ENCODE data around the gene OAT. TPM values are rescaled to one million over a fixed set of nuclear protein-coding genes. Genes with fewer than 3 reads are reported as not detected.
A peak's percentile ranks its signal among the peaks of the same experiment; 100 is the strongest.

OAT gene
- total RNA-seq, 1 experiment from 2014 or later = 241 TPM

DNA sequence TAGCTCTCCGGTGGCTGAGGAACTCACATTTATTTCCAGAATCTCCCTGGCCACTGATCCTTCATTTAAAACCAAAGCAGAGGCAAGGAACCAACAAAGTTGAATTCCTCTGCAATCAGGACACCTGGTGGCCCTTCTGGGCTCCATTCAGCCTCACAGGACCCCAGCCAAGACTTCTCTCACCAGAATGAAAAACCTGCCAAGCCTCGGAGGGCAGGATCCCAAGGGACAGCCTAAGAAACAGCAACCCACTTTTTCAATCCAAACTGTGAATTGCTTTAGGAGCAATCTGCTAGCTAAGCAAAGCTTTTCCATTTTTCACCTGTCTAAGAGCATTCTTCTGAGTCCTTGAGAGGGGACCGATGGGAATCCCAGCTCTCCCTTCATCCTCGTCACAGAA, 34.6 kb downstream of the OAT start:
- Histone ChIP-seq H3K4me3 (ENCODE audit: insufficient read depth, low read depth, low read length) (no peak overlapping the region), H3K27me3 (ENCODE audit: control insufficient read depth, insufficient read depth, low read length) (peaks cover 5% of the 10 kb centered on the region), H3K36me3 (replicated peaks; ENCODE audit: control insufficient read depth, insufficient read depth, low read length) (no peaks in the 10 kb centered on the region)
- peak; percentile 52 for DNase-seq

DNA sequence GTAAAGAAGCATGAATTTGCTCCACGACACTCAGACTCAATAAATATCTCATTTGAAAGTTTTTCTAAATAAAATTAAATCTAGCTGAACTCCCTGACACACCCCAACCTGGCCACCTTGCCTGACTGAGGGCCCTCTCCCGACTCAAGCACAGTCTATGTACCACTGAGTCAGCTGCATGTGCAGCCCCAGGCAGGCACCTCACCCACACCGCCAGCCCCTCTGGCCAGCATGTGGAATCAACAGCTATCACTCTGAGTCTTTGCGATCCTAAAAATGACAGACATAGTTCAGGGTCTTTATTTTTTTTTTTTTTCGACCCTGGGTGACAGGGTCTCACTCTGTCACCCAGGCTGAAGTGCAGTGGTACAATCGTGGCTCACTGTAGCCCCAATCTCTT, 35.2 kb downstream of the OAT start:
- H3K27me3 ChIP-seq (ENCODE audit: control insufficient read depth, insufficient read depth, low read length) = peaks cover 1% of the 10 kb centered on the region; the same call in 1 of the 2 replicates
- no peaks in the 10 kb centered on the region for H3K36me3 ChIP-seq (replicated peaks; ENCODE audit: control insufficient read depth, insufficient read depth, low read length)
- H3K4me3 ChIP-seq (ENCODE audit: insufficient read depth, low read depth, low read length) = no peak overlapping the region
- DNase-seq = peak; percentile 18

DNA sequence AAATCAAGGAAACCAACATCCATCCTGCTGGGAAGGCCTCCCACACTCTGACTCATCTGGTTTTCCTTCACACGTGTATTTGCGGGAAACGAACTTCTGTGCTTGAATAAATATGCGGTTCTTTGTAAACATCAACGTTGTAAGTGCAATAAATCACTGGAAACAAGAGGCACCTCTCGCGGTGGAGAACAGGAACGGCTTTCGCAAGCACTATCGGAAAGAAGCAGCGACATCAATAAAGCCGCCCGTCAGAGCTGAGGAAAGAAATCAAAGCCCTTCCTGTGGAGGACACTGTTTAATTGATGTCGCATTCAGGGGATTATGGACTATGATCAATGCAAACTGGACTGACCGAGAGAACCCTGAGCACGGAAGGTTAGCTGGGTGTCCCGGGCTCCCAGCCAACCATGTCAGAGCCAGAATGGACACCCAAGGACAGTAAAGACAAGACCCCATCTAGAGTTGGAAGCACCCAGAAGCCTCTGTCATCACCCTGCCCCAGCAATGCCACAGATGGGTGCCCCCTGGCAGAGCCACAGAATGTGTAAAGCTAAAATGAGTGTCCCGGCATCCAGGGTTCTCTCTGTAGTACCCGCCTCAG, 37.6 kb downstream of the OAT start:
- H3K4me3 ChIP-seq (ENCODE audit: insufficient read depth, low read depth, low read length) = no peak overlapping the region
- no peaks in the 10 kb centered on the region for H3K27me3 ChIP-seq (ENCODE audit: control insufficient read depth, insufficient read depth, low read length)
- DNase-seq = peak; percentile 8
- H3K36me3 ChIP-seq (replicated peaks; ENCODE audit: control insufficient read depth, insufficient read depth, low read length) = no peaks in the 10 kb centered on the region

DNA sequence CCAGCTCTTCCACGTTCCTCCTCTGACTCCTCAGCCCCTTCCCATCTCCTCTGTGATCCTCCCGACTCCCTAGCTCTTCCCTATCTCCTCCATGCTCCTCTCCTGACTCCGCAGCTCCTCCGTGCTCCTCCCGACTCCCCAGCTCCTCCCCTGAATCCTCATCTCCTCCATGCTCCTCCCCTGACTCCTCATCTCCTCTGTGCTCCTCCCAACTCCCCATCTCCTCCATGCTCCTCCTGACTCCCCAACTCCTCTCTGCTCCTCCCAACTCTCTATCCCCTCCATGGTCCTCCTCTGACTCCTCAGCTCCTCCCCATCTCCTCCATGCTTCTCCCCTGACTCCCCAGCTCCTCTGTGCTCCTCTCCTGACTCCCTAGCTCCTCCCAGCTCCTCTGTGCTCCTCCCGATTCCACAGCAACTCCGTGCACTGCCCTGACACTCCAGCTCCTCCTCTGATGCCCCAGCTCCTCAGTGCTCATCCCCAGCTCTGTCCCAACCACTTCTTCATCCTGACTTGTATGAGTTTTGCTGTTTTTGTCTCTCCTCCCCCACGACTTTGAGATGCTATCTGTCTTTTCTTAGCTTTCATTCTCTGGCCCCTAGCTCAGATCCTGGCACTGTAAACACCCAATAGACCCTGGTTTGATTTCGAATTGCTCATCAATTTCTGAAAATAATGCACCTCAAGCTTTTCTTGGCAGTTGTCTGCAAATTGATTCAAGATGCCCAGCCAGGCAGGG, 38.3 kb downstream of the OAT start:
- Histone ChIP-seq H3K4me3 (ENCODE audit: insufficient read depth, low read depth, low read length) (no peak overlapping the region), H3K36me3 (replicated peaks; ENCODE audit: control insufficient read depth, insufficient read depth, low read length) (no peaks in the 10 kb centered on the region), H3K27me3 (ENCODE audit: control insufficient read depth, insufficient read depth, low read length) (no peaks in the 10 kb centered on the region)
- DNase-seq = peak; percentile 11

DNA sequence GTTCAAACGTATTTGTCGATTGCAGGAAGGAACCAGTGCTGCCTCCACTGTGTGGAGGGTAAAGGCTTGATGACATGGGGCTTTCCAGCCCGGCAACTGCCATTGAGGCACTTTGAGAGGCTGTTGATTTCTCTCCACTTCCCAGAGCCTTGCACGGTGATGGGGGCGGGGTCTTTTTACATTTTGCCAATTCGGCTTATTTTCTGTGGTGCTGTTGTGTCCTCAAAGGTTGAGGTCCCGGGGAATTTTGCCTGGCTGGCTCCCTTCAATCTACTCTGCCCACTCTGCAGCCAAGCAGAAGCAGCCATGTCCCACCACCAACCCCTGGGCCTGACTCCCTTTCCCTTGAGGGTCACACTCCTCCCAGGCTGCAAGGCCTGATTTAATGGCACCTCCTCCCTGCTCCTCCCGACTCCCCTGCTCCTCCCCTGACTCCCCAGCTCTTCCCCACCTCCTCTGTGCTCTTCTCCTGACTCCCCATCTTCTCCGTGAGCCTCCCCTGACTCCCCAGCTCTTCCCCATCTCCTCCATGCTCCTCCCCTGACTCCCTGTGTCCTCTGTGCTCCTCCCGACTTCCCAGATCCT, 39.0 kb downstream of the OAT start:
- peak; percentile 37 for DNase-seq
- Histone ChIP-seq H3K4me3 (ENCODE audit: insufficient read depth, low read depth, low read length) (no peak overlapping the region), H3K36me3 (replicated peaks; ENCODE audit: control insufficient read depth, insufficient read depth, low read length) (no peaks in the 10 kb centered on the region), H3K27me3 (ENCODE audit: control insufficient read depth, insufficient read depth, low read length) (no peaks in the 10 kb centered on the region; the same call in 1 of the 2 replicates)

DNA sequence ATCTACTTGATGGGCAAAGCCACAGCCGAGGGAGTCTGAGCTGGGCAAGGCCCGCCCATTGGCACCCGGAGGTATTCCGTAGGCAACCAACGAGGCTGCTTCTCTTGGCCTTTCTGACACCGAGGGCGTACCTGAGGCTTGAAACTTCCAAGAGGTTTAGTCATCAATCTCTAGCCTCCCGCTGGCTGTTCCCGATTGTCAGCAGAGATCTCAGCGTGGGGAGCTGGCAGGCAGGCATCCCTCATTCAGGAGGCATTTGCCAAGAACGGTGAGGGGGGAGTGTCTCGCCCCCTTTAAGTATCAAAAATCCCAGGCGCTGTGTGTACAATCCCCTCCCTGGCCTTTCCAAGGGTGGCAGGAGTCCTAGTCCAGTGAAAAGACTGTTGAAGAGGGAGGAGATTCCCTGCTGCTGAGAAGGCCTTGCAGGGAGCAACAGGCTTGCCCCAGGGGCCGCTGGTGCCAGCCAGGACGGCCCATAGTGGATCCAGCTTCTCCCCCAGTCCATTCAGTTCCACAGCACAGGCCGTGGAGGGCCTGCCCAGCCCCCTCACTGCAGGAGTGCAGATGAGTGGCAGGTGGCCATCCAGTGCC, 39.7 kb downstream of the OAT start:
- DNase-seq = peak; percentile 58
- Histone ChIP-seq H3K27me3 (ENCODE audit: control insufficient read depth, insufficient read depth, low read length) (no peaks in the 10 kb centered on the region; the same call in 1 of the 2 replicates), H3K36me3 (replicated peaks; ENCODE audit: control insufficient read depth, insufficient read depth, low read length) (no peaks in the 10 kb centered on the region), H3K4me3 (ENCODE audit: insufficient read depth, low read depth, low read length) (no peak overlapping the region)

DNA sequence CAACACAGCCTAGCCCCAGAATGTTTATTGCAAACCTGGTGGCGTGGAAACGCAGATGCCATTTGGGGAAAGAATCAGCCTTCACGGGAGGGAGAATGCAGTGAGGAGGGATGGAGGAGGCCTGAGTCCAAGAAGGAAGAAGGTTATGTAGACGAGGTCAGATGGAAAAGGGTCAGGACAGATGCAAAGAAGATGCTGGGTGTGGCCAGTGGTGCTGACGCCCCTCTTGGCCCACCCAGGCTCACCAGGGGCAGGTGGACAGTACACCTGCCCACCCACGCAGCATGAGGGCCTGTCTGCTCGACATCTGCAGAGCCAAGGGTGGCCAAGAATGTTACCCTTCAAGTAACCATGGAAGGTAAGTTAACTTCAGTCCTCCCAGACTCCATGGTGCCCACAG, 40.5 kb downstream of the OAT start:
- peak; percentile 20 for DNase-seq
- Histone ChIP-seq H3K4me3 (ENCODE audit: insufficient read depth, low read depth, low read length) (no peak overlapping the region), H3K36me3 (replicated peaks; ENCODE audit: control insufficient read depth, insufficient read depth, low read length) (no peaks in the 10 kb centered on the region), H3K27me3 (ENCODE audit: control insufficient read depth, insufficient read depth, low read length) (no peaks in the 10 kb centered on the region; the same call in 1 of the 2 replicates)

DNA sequence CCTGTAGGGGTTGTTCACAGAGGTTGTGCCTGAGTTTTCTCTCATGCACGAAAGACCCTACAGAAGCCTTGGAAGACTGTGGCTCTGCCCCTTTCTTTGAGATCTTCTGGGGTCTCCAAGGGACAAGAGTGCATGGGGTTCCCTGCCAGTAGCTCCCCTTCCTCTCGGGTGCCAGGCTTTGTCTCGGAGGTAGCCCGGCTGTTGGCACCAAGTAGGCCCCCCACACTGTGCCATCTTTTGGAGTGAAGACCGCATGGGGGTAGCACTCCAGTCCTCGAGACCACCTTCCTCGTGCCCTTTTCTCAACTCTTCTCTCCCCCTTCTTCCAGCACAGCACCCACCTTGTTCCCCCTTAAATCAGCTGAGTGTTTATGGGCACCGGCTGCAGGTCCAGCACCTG, 41.6 kb downstream of the OAT start:
- Histone ChIP-seq H3K36me3 (replicated peaks; ENCODE audit: control insufficient read depth, insufficient read depth, low read length) (no peaks in the 10 kb centered on the region), H3K27me3 (ENCODE audit: control insufficient read depth, insufficient read depth, low read length) (no peaks in the 10 kb centered on the region; the same call in 1 of the 2 replicates), H3K4me3 (ENCODE audit: insufficient read depth, low read depth, low read length) (no peak overlapping the region)
- peak; percentile 11 for DNase-seq

DNA sequence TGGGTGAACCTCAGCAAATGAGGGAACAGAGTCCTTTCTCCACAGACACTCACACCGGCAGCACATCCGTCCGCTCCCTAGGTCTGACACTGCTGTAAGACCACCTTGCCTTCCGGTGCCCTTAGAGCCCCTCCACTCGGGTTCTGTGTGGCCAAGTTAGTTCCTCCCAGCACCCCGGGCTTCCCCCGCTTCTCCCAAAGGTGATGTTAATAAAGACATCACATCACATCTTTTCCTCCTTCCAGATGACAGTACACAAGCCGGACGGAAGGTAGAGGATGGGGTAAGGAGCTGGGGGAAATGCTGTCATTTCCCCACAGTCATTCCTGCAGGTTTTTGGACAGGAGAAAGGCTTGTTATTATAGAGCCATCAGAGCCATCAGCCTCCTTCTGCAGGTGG, 42.3 kb downstream of the OAT start:
- Histone ChIP-seq H3K27me3 (ENCODE audit: control insufficient read depth, insufficient read depth, low read length) (no peaks in the 10 kb centered on the region; the same call in 1 of the 2 replicates), H3K36me3 (replicated peaks; ENCODE audit: control insufficient read depth, insufficient read depth, low read length) (no peaks in the 10 kb centered on the region), H3K4me3 (ENCODE audit: insufficient read depth, low read depth, low read length) (no peak overlapping the region)
- DNase-seq = peak; percentile 17

DNA sequence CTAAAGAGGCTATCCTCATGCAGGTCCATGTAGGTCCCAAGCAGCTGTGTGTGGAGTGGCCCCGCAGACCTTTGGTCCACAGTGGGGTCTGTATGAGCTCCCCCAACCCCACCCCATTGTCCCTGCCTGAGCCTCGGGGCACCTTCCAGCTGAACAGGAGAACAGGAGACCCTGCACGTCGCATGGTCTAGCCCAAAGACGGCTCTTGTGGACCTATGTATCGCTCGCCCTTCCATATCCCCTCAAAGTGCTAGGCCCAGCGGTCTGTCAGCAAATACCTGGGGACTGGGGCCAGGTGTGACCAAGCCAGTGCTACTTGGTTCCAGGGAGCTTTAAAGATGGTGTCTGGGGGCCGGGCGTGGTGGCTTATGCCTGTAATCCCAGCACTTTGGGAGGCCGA, 43.0 kb downstream of the OAT start:
- peak; percentile 15 for DNase-seq
- H3K36me3 ChIP-seq (replicated peaks; ENCODE audit: control insufficient read depth, insufficient read depth, low read length) = no peaks in the 10 kb centered on the region
- no peak overlapping the region for H3K4me3 ChIP-seq (ENCODE audit: insufficient read depth, low read depth, low read length)
- H3K27me3 ChIP-seq (ENCODE audit: control insufficient read depth, insufficient read depth, low read length) = no peaks in the 10 kb centered on the region; the same call in 1 of the 2 replicates

DNA sequence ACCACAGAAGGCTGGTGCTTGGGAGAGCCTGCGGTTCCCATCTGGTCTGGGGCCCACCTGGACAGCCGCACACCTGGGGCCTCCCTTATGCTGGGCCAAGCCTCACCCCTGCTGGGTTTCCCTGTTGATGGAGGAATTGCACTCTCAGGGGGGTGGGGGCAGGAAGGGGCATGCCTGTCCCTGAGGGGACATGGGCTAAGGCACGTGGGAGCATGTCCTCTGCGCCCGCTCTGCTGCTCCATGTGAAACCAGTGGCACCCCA, 43.4 kb downstream of the OAT start:
- no peak overlapping the region for H3K4me3 ChIP-seq (ENCODE audit: insufficient read depth, low read depth, low read length)
- no peak for DNase-seq
- no peaks in the 10 kb centered on the region; the same call in 1 of the 2 replicates for H3K27me3 ChIP-seq (ENCODE audit: control insufficient read depth, insufficient read depth, low read length)
- H3K36me3 ChIP-seq (replicated peaks; ENCODE audit: control insufficient read depth, insufficient read depth, low read length) = no peaks in the 10 kb centered on the region

DNA sequence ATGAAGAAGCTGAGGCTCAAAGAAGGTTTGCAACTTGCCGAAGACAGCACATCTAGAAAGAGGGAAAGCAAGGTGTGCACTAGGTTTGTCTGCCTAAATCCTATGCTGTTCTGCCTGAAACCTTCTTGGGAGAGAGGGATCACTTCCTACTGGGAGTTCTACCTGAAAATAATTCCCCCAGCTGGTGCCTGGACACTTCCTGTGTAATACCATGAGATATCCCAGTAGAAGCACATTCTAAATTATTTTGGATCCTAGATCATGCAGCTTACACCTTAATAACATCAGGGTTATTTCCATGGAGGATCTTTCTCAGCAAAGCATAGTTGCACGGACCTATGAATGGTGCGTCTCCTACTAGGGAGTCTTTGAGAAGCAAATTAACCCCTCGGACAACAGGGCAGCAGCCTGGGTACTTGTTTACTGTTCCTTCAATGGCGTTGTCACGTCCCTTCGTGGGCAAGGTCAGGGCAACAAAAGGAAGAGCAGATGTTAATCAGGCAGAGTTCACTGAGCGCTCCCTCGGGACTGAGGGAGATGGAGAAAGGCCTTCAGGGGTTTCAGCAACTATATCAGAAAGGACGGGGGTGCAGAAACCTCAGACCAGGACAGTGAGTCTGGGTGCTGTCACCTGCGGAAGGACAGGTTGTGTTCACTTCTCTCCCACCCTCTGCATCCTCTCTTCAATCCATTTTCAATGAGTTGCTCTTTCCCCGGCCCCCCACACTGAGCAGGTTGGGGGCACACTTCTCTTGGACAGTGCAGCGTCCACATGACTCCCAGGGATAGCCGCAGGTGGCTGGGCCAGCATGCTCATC, 44.0 kb downstream of the OAT start:
- Histone ChIP-seq H3K4me3 (ENCODE audit: insufficient read depth, low read depth, low read length) (no peak overlapping the region), H3K36me3 (replicated peaks; ENCODE audit: control insufficient read depth, insufficient read depth, low read length) (no peaks in the 10 kb centered on the region), H3K27me3 (ENCODE audit: control insufficient read depth, insufficient read depth, low read length) (no peaks in the 10 kb centered on the region; the same call in 1 of the 2 replicates)
- DNase-seq = no peak

DNA sequence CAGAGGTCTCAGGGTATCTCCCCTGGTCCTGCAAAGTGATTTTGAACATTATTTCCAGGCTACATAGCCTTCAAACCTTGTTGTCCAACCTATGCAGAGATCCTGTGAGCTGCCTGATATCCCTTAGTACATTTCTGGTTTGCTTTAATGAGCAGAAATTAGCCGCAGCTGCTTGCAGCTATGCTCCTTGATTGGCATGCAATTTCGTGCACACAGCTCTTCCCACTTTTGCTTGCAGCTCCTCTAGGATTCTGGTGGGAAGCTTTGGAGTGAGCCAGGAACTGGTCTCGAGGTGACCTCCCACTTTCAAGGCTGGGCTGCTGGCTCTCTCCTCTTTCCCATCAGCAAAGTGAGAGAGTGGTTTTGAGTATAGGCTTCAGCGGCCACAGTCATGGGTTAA, 45.8 kb downstream of the OAT start:
- DNase-seq = no peak
- Histone ChIP-seq H3K27me3 (ENCODE audit: control insufficient read depth, insufficient read depth, low read length) (no peaks in the 10 kb centered on the region; the same call in 1 of the 2 replicates), H3K4me3 (ENCODE audit: insufficient read depth, low read depth, low read length) (no peak overlapping the region), H3K36me3 (replicated peaks; ENCODE audit: control insufficient read depth, insufficient read depth, low read length) (no peaks in the 10 kb centered on the region)

DNA sequence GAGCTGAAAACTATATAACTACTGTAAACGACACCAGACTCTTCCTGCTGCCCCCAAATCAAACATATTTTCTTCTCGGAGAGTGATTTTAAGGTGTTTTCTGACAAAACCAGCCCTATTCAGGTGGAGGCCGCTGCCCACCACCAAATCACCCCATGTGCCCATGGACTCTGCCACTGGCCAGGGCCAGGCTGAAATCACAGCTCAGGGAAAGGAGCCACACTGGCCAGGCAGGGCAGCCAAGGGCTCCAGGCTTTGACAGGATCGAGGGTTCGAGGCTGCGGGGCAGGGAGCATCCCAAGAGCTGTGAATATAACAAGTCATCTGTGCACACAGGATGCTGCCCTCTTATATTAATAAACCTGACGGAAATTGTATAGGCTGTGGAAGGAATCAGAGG, 48.3 kb downstream of the OAT start:
- Histone ChIP-seq H3K4me3 (ENCODE audit: insufficient read depth, low read depth, low read length) (no peak overlapping the region), H3K36me3 (replicated peaks; ENCODE audit: control insufficient read depth, insufficient read depth, low read length) (no peaks in the 10 kb centered on the region), H3K27me3 (ENCODE audit: control insufficient read depth, insufficient read depth, low read length) (no peaks in the 10 kb centered on the region; the same call in 1 of the 2 replicates)
- no peak for DNase-seq

All from H7 (cell line).